Measurements from ENCODE around the gene OARD1.

- TF ChIP-seq CTCF (IDR thresholded peaks at IDR 0.05) = no peak
- TF ChIP-seq POLR2A (IDR thresholded peaks at IDR 0.05) = no peak
Measured at GRCh38 chr6:41032830-41033229, 39.3 kb downstream of the OARD1 start.
